DOHH2 (cell line): Measurements from ENCODE around the gene IFT81.

Experiments
- H3F3A ChIP-seq: fragments of 200-600 bp; sonication (generic), shearing (Covaris generic); 2 replicates; pipeline ENCODE4 v1.6.0; 2016; ENCODE audit warnings: antibody characterized with exemption, mild to moderate bottlenecking; ENCODE audit not compliant: control insufficient read depth, insufficient read depth
- H3K27ac ChIP-seq: fragments of 200-600 bp; sonication (generic); 2 replicates; pipeline ENCODE4 v1.5.1; 2014; ENCODE audit warnings: low read depth, mild to moderate bottlenecking, low read length, moderate library complexity
- H3K27me3 ChIP-seq: fragments of 200-600 bp; sonication (generic); 2 replicates; pipeline ENCODE4 v1.6.1; 2014; ENCODE audit warnings: mild to moderate bottlenecking, low read length, mixed read lengths; ENCODE audit not compliant: control insufficient read depth
- H3K36me3 ChIP-seq: fragments of 200-600 bp; sonication (generic); 2 replicates; pipeline ENCODE4 v1.6.1; 2014; ENCODE audit warnings: mild to moderate bottlenecking, low read length, moderate library complexity, mixed read lengths; ENCODE audit not compliant: control insufficient read depth
- H3K4me1 ChIP-seq: fragments of 200-600 bp; sonication (generic); 2 replicates; pipeline ENCODE4 v1.6.1; 2014; ENCODE audit warnings: mild to moderate bottlenecking, low read length, mixed read lengths; ENCODE audit not compliant: control insufficient read depth
- H3K4me2 ChIP-seq: fragments of 200-600 bp; sonication (generic); 2 replicates; pipeline ENCODE4 v1.6.0; 2014; ENCODE audit warnings: mild to moderate bottlenecking, low read length, moderate library complexity
- H3K4me3 ChIP-seq: fragments of 200-600 bp; sonication (generic); 2 replicates; pipeline ENCODE4 v1.5.1; 2014; ENCODE audit warnings: mild to moderate bottlenecking, low read length, mixed read lengths
- H3K79me2 ChIP-seq: fragments of 200-600 bp; sonication (generic); 2 replicates; pipeline ENCODE4 v1.6.1; 2014; ENCODE audit warnings: mild to moderate bottlenecking, low read length, mixed read lengths; ENCODE audit not compliant: control insufficient read depth
- H3K9me2 ChIP-seq: fragments of 200-600 bp; sonication (generic); replicated peaks from 2 replicates; pipeline ENCODE4 v1.6.1; 2014; ENCODE audit warnings: mild to moderate bottlenecking, low read length, mixed read lengths; ENCODE audit not compliant: control insufficient read depth
- H3K9me3 ChIP-seq: fragments of 200-600 bp; sonication (generic); 2 replicates; pipeline ENCODE4 v1.6.1; 2014; ENCODE audit warnings: antibody characterized with exemption, low read length, mixed read lengths; ENCODE audit not compliant: control insufficient read depth, insufficient read depth
- H4K20me1 ChIP-seq: fragments of 200-600 bp; sonication (generic); 2 replicates; pipeline ENCODE4 v1.6.0; 2014; ENCODE audit warnings: low read depth, mild to moderate bottlenecking, antibody characterized with exemption, low read length, moderate library complexity; ENCODE audit not compliant: control insufficient read depth, insufficient read depth
- EZH2phosphoT487 ChIP-seq: fragments of 200-600 bp; sonication (generic); IDR thresholded peaks from 2 replicates; pipeline ENCODE4 v1.6.1; 2017; ENCODE audit warnings: borderline replicate concordance, mild to moderate bottlenecking, antibody characterized with exemption, low read length, moderate library complexity, mixed read lengths
- TF ChIP-seq, protein P1 (sequence below): fragments of 200-600 bp; sonication (generic); IDR thresholded peaks from one replicate; pipeline ENCODE4 v1.5.1; 2014; ENCODE audit warnings: antibody characterized with exemption, mild to moderate bottlenecking, low read depth, low read length; ENCODE audit not compliant: poor library complexity, severe bottlenecking

IFT81 gene

GRCh38 chr12:110134691-110135411, 10.7 kb downstream of the IFT81 start:
- Histone ChIP-seq H3K4me2 (peak overlapping the region; percentile 6; the same call in 1 of the 2 replicates), H3F3A (peaks cover 6% of the 10 kb centered on the region), H3K4me1 (peaks cover 12% of the 10 kb centered on the region), H3K9me3 (no peaks in the 10 kb centered on the region), H3K9me2 (no peaks in the 10 kb centered on the region), H3K27me3 (no peaks in the 10 kb centered on the region), H4K20me1 (no peaks in the 10 kb centered on the region), H3K4me3 (no peak overlapping the region), H3K27ac (no peak overlapping the region), H3K79me2 (no peaks in the 10 kb centered on the region), H3K36me3 (peaks cover 5% of the 10 kb centered on the region)
- TF ChIP-seq, protein P1, sequence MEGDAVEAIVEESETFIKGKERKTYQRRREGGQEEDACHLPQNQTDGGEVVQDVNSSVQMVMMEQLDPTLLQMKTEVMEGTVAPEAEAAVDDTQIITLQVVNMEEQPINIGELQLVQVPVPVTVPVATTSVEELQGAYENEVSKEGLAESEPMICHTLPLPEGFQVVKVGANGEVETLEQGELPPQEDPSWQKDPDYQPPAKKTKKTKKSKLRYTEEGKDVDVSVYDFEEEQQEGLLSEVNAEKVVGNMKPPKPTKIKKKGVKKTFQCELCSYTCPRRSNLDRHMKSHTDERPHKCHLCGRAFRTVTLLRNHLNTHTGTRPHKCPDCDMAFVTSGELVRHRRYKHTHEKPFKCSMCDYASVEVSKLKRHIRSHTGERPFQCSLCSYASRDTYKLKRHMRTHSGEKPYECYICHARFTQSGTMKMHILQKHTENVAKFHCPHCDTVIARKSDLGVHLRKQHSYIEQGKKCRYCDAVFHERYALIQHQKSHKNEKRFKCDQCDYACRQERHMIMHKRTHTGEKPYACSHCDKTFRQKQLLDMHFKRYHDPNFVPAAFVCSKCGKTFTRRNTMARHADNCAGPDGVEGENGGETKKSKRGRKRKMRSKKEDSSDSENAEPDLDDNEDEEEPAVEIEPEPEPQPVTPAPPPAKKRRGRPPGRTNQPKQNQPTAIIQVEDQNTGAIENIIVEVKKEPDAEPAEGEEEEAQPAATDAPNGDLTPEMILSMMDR: no peak
- no peak for TF ChIP-seq EZH2phosphoT487

DNA sequence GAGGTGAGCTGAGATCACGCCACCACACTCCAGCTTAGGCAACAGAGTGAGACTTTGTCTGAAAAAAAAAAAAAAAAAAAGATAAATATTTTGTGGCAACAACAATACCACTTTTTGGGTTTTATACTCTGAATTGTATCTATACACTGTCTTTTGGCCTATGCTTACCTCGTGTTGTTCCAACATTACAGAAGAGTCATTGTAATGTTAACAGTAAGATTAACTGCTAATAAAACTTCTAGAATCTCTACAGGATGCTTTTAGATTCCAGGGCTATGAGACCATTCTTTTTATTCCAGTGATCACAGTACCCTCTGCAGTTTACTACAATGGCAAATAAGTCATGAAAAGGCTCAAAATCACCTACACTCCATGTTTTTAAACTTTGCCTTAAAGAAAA, 11.6 kb downstream of the IFT81 start:
- Histone ChIP-seq H3K36me3 (peaks cover 5% of the 10 kb centered on the region), H3K9me3 (no peaks in the 10 kb centered on the region), H3K4me2 (no peak overlapping the region), H3K27me3 (no peaks in the 10 kb centered on the region), H3K79me2 (no peaks in the 10 kb centered on the region), H4K20me1 (no peaks in the 10 kb centered on the region), H3K4me1 (peaks cover 12% of the 10 kb centered on the region), H3K27ac (no peak overlapping the region), H3K9me2 (no peaks in the 10 kb centered on the region), H3K4me3 (no peak overlapping the region), H3F3A (peaks cover 6% of the 10 kb centered on the region)
- no peak for TF ChIP-seq EZH2phosphoT487
- TF ChIP-seq, protein P1: no peak

- TF ChIP-seq EZH2phosphoT487: no peak
- TF ChIP-seq, protein P1: no peak
- H3K79me2 ChIP-seq: no peaks in the 10 kb centered on the region
- H3K4me2 ChIP-seq: no peak overlapping the region
- peaks cover 5% of the 10 kb centered on the region for H3K36me3 ChIP-seq
- H3K9me2 ChIP-seq: no peaks in the 10 kb centered on the region
- H3K27ac ChIP-seq: no peak overlapping the region
- H3F3A ChIP-seq: peaks cover 6% of the 10 kb centered on the region
- no peaks in the 10 kb centered on the region for H4K20me1 ChIP-seq
- no peaks in the 10 kb centered on the region for H3K27me3 ChIP-seq
- H3K4me1 ChIP-seq: peaks cover 12% of the 10 kb centered on the region
- no peaks in the 10 kb centered on the region for H3K9me3 ChIP-seq
- no peak overlapping the region for H3K4me3 ChIP-seq
These were observed 13.6 kb downstream of the IFT81 start for GRCh38 chr12:110137786-110138185.
